Liver (tissue), 2 donors: Measurements from ENCODE around the gene PRMT7.

Source experiments
- CTCF ChIP-seq: fragments of 150-350 bp; IDR thresholded peaks from 2 replicates; pipeline ENCODE4 v1.5.1; 2017; ENCODE audit warnings: improper control_type of control experiment, low read depth, low read length; ENCODE audit not compliant: missing input control
- YY1 ChIP-seq: IDR thresholded peaks from 2 replicates; pipeline ENCODE4 v1.6.1; 2016; ENCODE audit warnings: antibody characterized with exemption, mild to moderate bottlenecking
- TF ChIP-seq, protein P1 (sequence below): IDR thresholded peaks from 2 replicates; pipeline ENCODE4 v1.6.1; 2016; ENCODE audit warnings: antibody characterized with exemption, mild to moderate bottlenecking
- donor health status: healthy.

DNA sequence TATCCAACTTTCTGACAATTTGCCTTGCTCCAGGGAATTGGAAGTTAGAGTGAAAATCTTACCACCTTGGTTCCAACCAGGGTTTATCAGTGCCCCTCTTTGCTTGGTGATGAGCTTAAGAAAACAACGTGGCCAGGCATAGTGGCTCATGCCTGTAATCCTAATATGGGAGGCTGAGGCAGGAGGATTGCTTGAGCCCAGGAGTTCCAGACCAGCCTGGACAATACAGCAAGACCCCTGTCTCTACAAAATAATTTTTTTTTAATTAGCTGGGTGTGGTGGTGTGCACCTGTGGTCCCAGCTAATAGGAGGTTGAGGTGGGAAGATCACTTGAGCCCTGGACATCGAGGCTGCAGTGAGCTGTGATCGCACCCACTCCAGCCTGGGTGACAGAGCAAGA is 25.1 kb upstream of the PRMT7 start:
- no peak for TF ChIP-seq CTCF
- no peak for TF ChIP-seq YY1
- TF ChIP-seq, protein P1, sequence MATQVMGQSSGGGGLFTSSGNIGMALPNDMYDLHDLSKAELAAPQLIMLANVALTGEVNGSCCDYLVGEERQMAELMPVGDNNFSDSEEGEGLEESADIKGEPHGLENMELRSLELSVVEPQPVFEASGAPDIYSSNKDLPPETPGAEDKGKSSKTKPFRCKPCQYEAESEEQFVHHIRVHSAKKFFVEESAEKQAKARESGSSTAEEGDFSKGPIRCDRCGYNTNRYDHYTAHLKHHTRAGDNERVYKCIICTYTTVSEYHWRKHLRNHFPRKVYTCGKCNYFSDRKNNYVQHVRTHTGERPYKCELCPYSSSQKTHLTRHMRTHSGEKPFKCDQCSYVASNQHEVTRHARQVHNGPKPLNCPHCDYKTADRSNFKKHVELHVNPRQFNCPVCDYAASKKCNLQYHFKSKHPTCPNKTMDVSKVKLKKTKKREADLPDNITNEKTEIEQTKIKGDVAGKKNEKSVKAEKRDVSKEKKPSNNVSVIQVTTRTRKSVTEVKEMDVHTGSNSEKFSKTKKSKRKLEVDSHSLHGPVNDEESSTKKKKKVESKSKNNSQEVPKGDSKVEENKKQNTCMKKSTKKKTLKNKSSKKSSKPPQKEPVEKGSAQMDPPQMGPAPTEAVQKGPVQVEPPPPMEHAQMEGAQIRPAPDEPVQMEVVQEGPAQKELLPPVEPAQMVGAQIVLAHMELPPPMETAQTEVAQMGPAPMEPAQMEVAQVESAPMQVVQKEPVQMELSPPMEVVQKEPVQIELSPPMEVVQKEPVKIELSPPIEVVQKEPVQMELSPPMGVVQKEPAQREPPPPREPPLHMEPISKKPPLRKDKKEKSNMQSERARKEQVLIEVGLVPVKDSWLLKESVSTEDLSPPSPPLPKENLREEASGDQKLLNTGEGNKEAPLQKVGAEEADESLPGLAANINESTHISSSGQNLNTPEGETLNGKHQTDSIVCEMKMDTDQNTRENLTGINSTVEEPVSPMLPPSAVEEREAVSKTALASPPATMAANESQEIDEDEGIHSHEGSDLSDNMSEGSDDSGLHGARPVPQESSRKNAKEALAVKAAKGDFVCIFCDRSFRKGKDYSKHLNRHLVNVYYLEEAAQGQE: no peak
